Muscle of arm (tissue), 14 donors: Measurements from ENCODE around the gene ZMAT2. TPM values are rescaled to one million over a fixed set of nuclear protein-coding genes. Genes with fewer than 3 reads are reported as not detected.
"Not testable (repeated sequence)": the region's sequence is repeated elsewhere in the genome, so short reads cannot be mapped to it uniquely, and the experiment has no call there.

Source experiments
- DNase-seq: peaks from one replicate; pipeline ENCODE4 v3.0.0-alpha.2; 2013
- long read RNA-seq, 11 donors: transcript quantifications; one replicate each; lab custom pipeline, GENCODE V29; 2026
- polyA plus RNA-seq, 12 donors: library from polyadenylated mRNA; unstranded; fragments of 120-200 nt; gene quantifications; one replicate each; pipeline ENCODE4 v1.2.1, GENCODE V29; 2013; ENCODE audit not compliant: insufficient read length in 12 of 12

ZMAT2 gene
- polyA plus RNA-seq, result 100 to 1,000 TPM in 1 of 12 donors, 10 to 100 TPM in 10, not detected in 1; 74.3 to 102 (median 83.6) TPM
- long read RNA-seq, donor 1, transcript ZMAT2-201 (6 exons, 1,647 nt), result major isoform, 18 of 24 reads
- long read RNA-seq, donor 1, partial matches to known transcripts, result 6 of 24 reads
- long read RNA-seq, donor 1, other reads (novel, unspliced or antisense), result 0 of 24 reads
- long read RNA-seq, donor 2, transcript ZMAT2-201 (6 exons, 1,647 nt), result major isoform, 21 of 38 reads
- long read RNA-seq, donor 2, partial matches to known transcripts, result 17 of 38 reads
- long read RNA-seq, donor 2, other reads (novel, unspliced or antisense), result 0 of 38 reads
- long read RNA-seq, donor 3, transcript ZMAT2-201 (6 exons, 1,647 nt), result major isoform, 13 of 13 reads
- long read RNA-seq, donor 3, partial matches to known transcripts, result 0 of 13 reads
- long read RNA-seq, donor 3, other reads (novel, unspliced or antisense), result 0 of 13 reads
- long read RNA-seq, donor 4, transcript ZMAT2-201 (6 exons, 1,647 nt), result major isoform, 10 of 10 reads
- long read RNA-seq, donor 4, partial matches to known transcripts, result 0 of 10 reads
- long read RNA-seq, donor 4, other reads (novel, unspliced or antisense), result 0 of 10 reads
- long read RNA-seq, donor 5, transcript ZMAT2-201 (6 exons, 1,647 nt), result major isoform, 29 of 35 reads
- long read RNA-seq, donor 5, partial matches to known transcripts, result 6 of 35 reads
- long read RNA-seq, donor 5, other reads (novel, unspliced or antisense), result 0 of 35 reads
- long read RNA-seq, donor 6, transcript ZMAT2-201 (6 exons, 1,647 nt), result major isoform, 11 of 18 reads
- long read RNA-seq, donor 6, partial matches to known transcripts, result 7 of 18 reads
- long read RNA-seq, donor 6, other reads (novel, unspliced or antisense), result 0 of 18 reads
- long read RNA-seq, donor 7, transcript ZMAT2-201 (6 exons, 1,647 nt), result major isoform, 9 of 9 reads
- long read RNA-seq, donor 7, partial matches to known transcripts, result 0 of 9 reads
- long read RNA-seq, donor 7, other reads (novel, unspliced or antisense), result 0 of 9 reads
- long read RNA-seq, donor 8, transcript ZMAT2-201 (6 exons, 1,647 nt), result major isoform, 22 of 32 reads
- long read RNA-seq, donor 8, partial matches to known transcripts, result 9 of 32 reads
- long read RNA-seq, donor 8, other reads (novel, unspliced or antisense), result 0 of 32 reads
- long read RNA-seq, donor 9, transcript ZMAT2-201 (6 exons, 1,647 nt), result major isoform, 10 of 10 reads
- long read RNA-seq, donor 9, partial matches to known transcripts, result 0 of 10 reads
- long read RNA-seq, donor 9, other reads (novel, unspliced or antisense), result 0 of 10 reads
- long read RNA-seq, donor 10, transcript ZMAT2-201 (6 exons, 1,647 nt), result major isoform, 22 of 22 reads
- long read RNA-seq, donor 10, partial matches to known transcripts, result 0 of 22 reads
- long read RNA-seq, donor 10, other reads (novel, unspliced or antisense), result 0 of 22 reads
- long read RNA-seq, donor 11, transcript ZMAT2-201 (6 exons, 1,647 nt), result major isoform, 28 of 43 reads
- long read RNA-seq, donor 11, partial matches to known transcripts, result 15 of 43 reads
- long read RNA-seq, donor 11, other reads (novel, unspliced or antisense), result 0 of 43 reads

- peak; percentile 95 for DNase-seq
Measured at GRCh38 chr5:140700177-140701144, at the start of gene ZMAT2. ZMAT2 (plus strand) TSS chr5:140700447; CDS start chr5:140700461, 14 bp downstream.

GRCh38 chr5:140658870-140659269 is 41.4 kb upstream of the ZMAT2 start:
- DNase-seq, result no peak

- DNase-seq, result not testable (repeated sequence)
Measured at GRCh38 chr5:140660371-140660770, 39.9 kb upstream of the ZMAT2 start.

- no peak for DNase-seq
Measured at GRCh38 chr5:140664030-140664358, 36.3 kb upstream of the ZMAT2 start.

- DNase-seq, result peak; percentile 93
Measured at GRCh38 chr5:140664359-140665119, 35.7 kb upstream of the ZMAT2 start, which contains the start of gene WDR55. WDR55 (plus strand) TSS chr5:140664904; CDS start chr5:140664913, 9 bp downstream.

- not testable (repeated sequence) for DNase-seq
Measured at GRCh38 chr5:140671035-140671434, 29.2 kb upstream of the ZMAT2 start.

GRCh38 chr5:140671472-140672125 is 28.6 kb upstream of the ZMAT2 start:
- no peak for DNase-seq

GRCh38 chr5:140672455-140673186 is 27.6 kb upstream of the ZMAT2 start:
- DNase-seq, result no peak

GRCh38 chr5:140673187-140673976 is 26.9 kb upstream of the ZMAT2 start, which contains the start of gene DND1:
DND1 (minus strand) TSS chr5:140673576; CDS start chr5:140673542, 34 bp downstream.
- DNase-seq, result no peak

GRCh38 chr5:140674211-140674610 is 26.0 kb upstream of the ZMAT2 start:
- DNase-seq, result no peak

- no peak for DNase-seq
Measured at GRCh38 chr5:140674629-140675028, 25.6 kb upstream of the ZMAT2 start.

- DNase-seq, result no peak
Measured at GRCh38 chr5:140677947-140678346, 22.3 kb upstream of the ZMAT2 start.

GRCh38 chr5:140678993-140679392 is 21.3 kb upstream of the ZMAT2 start:
- no peak for DNase-seq

GRCh38 chr5:140690376-140690932 is 9.8 kb upstream of the ZMAT2 start:
- no peak for DNase-seq

GRCh38 chr5:140690941-140691924 is 9.0 kb upstream of the ZMAT2 start, which contains the start of the genes HARS1 and HARS2:
HARS1 (minus strand) TSS chr5:140691370; CDS start chr5:140691304, 66 bp downstream.
HARS2 (plus strand) TSS chr5:140691455; CDS start chr5:140691649, 194 bp downstream.
- peak; percentile 92 for DNase-seq
